ENCODE data around the gene RTKN2. TPM values are rescaled to one million over a fixed set of nuclear protein-coding genes. Genes with fewer than 3 reads are reported as not detected.

RTKN2 gene
- total RNA-seq, 6 donors from 2014 or later = 47.1 to 99.5 (median 60.0) TPM

Other genes with a start within 250 kb of the RTKN2 start
- gene ZNF365, start 105.5 kb upstream of the RTKN2 start, total RNA-seq = 1 to 10 TPM; 1.0 to 6.3 (median 1.7) TPM